K562 (cell line): ENCODE results near the gene ATP5MG. TPM values are rescaled to one million over a fixed set of nuclear protein-coding genes. Genes with fewer than 3 reads are reported as not detected.

Experiments used
- E4F1 ChIP-seq: fragments of 250-450 bp; sonication (Bioruptor Pico); IDR thresholded peaks from 2 replicates; pipeline ENCODE4 v1.5.0; 2021; ENCODE audit warnings: mild to moderate bottlenecking, borderline replicate concordance
- ETV5 ChIP-seq: sonication (generic); formaldehyde crosslinking; IDR thresholded peaks from 2 replicates; pipeline ENCODE4 v1.4.0; 2020; ENCODE audit warnings: low read depth, mild to moderate bottlenecking, missing genetic modification reagents
- FOXP4 ChIP-seq: sonication (generic); formaldehyde crosslinking; IDR thresholded peaks from 2 replicates; pipeline ENCODE4 v1.8.0; 2022; ENCODE audit warnings: mild to moderate bottlenecking, missing genetic modification reagents, borderline replicate concordance
- PKNOX1 ChIP-seq: fragments of 450-650 bp; IDR thresholded peaks from 2 replicates; pipeline ENCODE4 v1.6.1; 2016
- PRDM10 ChIP-seq: fragments of 450-650 bp; IDR thresholded peaks from 2 replicates; pipeline ENCODE4 v1.6.1; 2018; ENCODE audit not compliant: partially characterized antibody
- RREB1 ChIP-seq: fragments of 250-450 bp; sonication (Bioruptor Pico); IDR thresholded peaks from 2 replicates; pipeline ENCODE4 v1.4.0; 2020
- TFAP4 ChIP-seq: sonication (generic); formaldehyde crosslinking; IDR thresholded peaks from 2 replicates; pipeline ENCODE4 v1.8.0; 2022; ENCODE audit warnings: missing genetic modification reagents, mild to moderate bottlenecking, moderate library complexity, borderline replicate concordance
- ZNF551 ChIP-seq: fragments of 250-450 bp; sonication (Bioruptor Pico); IDR thresholded peaks from 2 replicates; pipeline ENCODE4 v1.5.0; 2021; ENCODE audit warnings: mild to moderate bottlenecking, moderate library complexity
- ZSCAN32 ChIP-seq: fragments of 450-650 bp; formaldehyde crosslinking; IDR thresholded peaks from 2 replicates; pipeline ENCODE4 v1.4.0; 2020; ENCODE audit warnings: mild to moderate bottlenecking, moderate library complexity
- polyA plus RNA-seq, 8 experiments: library from polyadenylated mRNA; depleted of rRNA in 4 of 8; stranded (reverse) in 5 of 8; unstranded in 3 of 8; fragments of >200 nt; fragmentation: Nextera tagmentation in 2 of 8; fragmentation: Illumina TruSeq in 1 of 8; extraction: Ambion mirVana in 2 of 8; extraction: Trizol in 1 of 8; gene quantifications; 2 replicates each; pipeline versions ENCODE4 v1.2.1 to v1.2.3, GENCODE V29; 2011 to 2014; ENCODE audit warnings: inconsistent platforms in 1 of 8, missing spikeins in 1 of 8
- total RNA-seq, 7 experiments: library from RNA; depleted of rRNA in 6 of 7; stranded (reverse); fragments of >200 nt in 6 of 7; fragmentation: Illumina TruSeq in 2 of 7; extraction: Trizol in 2 of 7; gene quantifications; 2 replicates each; pipeline versions ENCODE4 v1.2.1 to v1.2.3, GENCODE V29; 2011 to 2021; ENCODE audit warnings: low replicate concordance in 1 of 7

ATP5MG gene
- total and polyA plus RNA-seq, 9 of the 15 experiments (the other 6 are each of a cell fraction or from before 2014, with no cell fraction given) = 301 to 2,138 (median 434) TPM

- TF ChIP-seq ZSCAN32 (CRISPR knock-in tag) (no peak), FOXP4 (CRISPR knock-in tag) (peak; percentile 68; the same call in 1 of the 2 replicates), RREB1 (CRISPR knock-in tag) (peak; percentile 95), PRDM10 (peak; percentile 91), TFAP4 (CRISPR knock-in tag) (peak; percentile 88), ETV5 (CRISPR knock-in tag) (no peak), PKNOX1 (no peak), E4F1 (CRISPR knock-in tag) (peak; percentile 73; the same call in 1 of the 2 replicates), ZNF551 (CRISPR knock-in tag) (no peak)
Observed at GRCh38 chr11:118435893-118436624, 34.7 kb downstream of the ATP5MG start, which contains the start of gene KMT2A (continued).
